ENCODE data around the gene SHISA9. TPM values are rescaled to one million over a fixed set of nuclear protein-coding genes. Genes with fewer than 3 reads are reported as not detected.

The SHISA9 gene
- polyA plus RNA-seq, 1 donor from 2014 or later = not detected

- Mint-ChIP-seq H3K9me3 (peaks cover 0 to 12% (median 2%) of the 10 kb centered on the region in 3 donors), H3K4me1 (no peaks in the 10 kb centered on the region), H3K27ac (no peak overlapping the region), H3K36me3 (no peaks in the 10 kb centered on the region), H3K27me3 (no peaks in the 10 kb centered on the region), H3K4me3 (no peak overlapping the region)
Measured at GRCh38 chr16:12958366-12958765, 57.0 kb downstream of the SHISA9 start.

- H3K27me3 Mint-ChIP-seq = no peaks in the 10 kb centered on the region
- no peaks in the 10 kb centered on the region for H3K4me1 Mint-ChIP-seq
- H3K9me3 Mint-ChIP-seq = peaks cover 0 to 12% (median 0%) of the 10 kb centered on the region in 3 donors
- no peak overlapping the region for H3K4me3 Mint-ChIP-seq
- no peak overlapping the region for H3K27ac Mint-ChIP-seq
- no peaks in the 10 kb centered on the region for H3K36me3 Mint-ChIP-seq
Measured at GRCh38 chr16:12959072-12959471, 57.7 kb downstream of the SHISA9 start.

DNA sequence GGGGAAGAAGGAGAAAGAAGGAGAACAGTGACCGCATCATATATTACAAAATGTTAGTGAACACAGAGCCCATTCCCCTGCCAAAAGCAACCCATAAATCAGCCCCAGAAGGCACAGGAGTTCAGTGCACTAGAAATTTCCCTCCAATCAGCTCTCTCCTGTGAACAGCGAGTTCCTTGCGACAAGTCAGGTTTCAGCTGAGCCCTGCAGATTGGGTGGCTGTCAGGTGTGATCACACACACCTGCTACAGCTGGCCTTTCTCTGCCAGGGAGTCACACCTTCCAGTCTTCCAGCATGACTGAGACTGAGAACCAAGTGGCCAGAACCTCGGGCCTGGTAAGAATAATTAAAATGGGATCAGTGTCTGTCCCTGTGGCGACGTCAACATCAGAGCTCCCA is 60.2 kb downstream of the SHISA9 start:
- Mint-ChIP-seq H3K27me3 (no peaks in the 10 kb centered on the region), H3K27ac (no peak overlapping the region), H3K4me1 (no peaks in the 10 kb centered on the region), H3K36me3 (peaks cover 1% of the 10 kb centered on the region), H3K9me3 (peaks cover 0 to 12% (median 3%) of the 10 kb centered on the region in 3 donors), H3K4me3 (no peak overlapping the region)

DNA sequence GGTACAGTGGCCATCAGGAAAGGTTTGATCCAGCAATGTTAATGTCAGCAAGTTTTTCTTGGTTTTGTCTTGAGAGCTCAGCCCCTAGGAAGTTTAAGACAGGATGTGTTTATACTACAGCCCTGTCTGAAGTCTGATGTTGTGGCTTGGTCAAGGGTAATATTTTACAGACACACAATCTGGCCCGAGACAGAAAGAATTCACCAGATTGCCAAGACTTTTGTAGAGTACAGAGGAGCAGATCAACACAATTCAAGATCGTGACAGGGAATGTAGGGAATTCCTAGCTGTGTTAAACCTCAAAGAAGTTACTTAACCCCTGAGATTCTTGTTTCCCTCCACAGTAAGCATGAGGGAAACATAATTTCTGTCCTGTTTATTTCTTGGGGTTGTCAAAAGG is 63.1 kb downstream of the SHISA9 start:
- peaks cover 0 to 8% (median 3%) of the 10 kb centered on the region in 3 donors for H3K9me3 Mint-ChIP-seq
- H3K27me3 Mint-ChIP-seq = no peaks in the 10 kb centered on the region
- peaks cover 1% of the 10 kb centered on the region for H3K36me3 Mint-ChIP-seq
- H3K4me3 Mint-ChIP-seq = no peak overlapping the region
- H3K4me1 Mint-ChIP-seq = no peaks in the 10 kb centered on the region
- no peak overlapping the region for H3K27ac Mint-ChIP-seq

GRCh38 chr16:12965274-12965804 is 63.9 kb downstream of the SHISA9 start:
- H3K36me3 Mint-ChIP-seq = peaks cover 1% of the 10 kb centered on the region
- no peaks in the 10 kb centered on the region for H3K27me3 Mint-ChIP-seq
- H3K9me3 Mint-ChIP-seq = peaks cover 0 to 8% (median 3%) of the 10 kb centered on the region in 3 donors
- no peak overlapping the region for H3K27ac Mint-ChIP-seq
- H3K4me1 Mint-ChIP-seq = no peaks in the 10 kb centered on the region
- H3K4me3 Mint-ChIP-seq = no peak overlapping the region

GRCh38 chr16:12971241-12971640 is 69.8 kb downstream of the SHISA9 start:
- no peaks in the 10 kb centered on the region for H3K36me3 Mint-ChIP-seq
- H3K9me3 Mint-ChIP-seq = peaks cover 0 to under 1% (median 0%) of the 10 kb centered on the region in 3 donors
- no peak overlapping the region for H3K4me3 Mint-ChIP-seq
- H3K4me1 Mint-ChIP-seq = no peaks in the 10 kb centered on the region
- H3K27ac Mint-ChIP-seq = no peak overlapping the region
- no peaks in the 10 kb centered on the region for H3K27me3 Mint-ChIP-seq

DNA sequence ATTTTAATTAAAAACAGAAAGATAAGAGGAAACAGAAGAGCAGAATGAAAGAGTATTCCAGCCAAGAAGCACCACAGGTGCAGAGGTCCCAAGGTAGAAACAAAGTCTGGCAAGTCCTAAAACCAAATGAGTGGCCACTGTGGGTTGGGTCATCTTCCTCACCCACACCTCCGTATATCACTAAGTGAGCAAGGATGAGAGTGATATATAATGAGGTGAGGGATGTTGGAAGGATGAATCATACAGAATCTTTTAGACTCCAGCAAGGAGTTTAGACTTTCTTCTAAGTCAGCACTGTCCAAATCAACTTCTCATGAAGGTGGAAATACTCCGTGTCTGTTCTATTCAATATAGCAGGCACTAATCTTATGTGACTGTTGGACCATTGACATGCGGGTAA is 70.8 kb downstream of the SHISA9 start:
- no peak overlapping the region for H3K4me3 Mint-ChIP-seq
- no peak overlapping the region for H3K27ac Mint-ChIP-seq
- no peaks in the 10 kb centered on the region for H3K27me3 Mint-ChIP-seq
- H3K36me3 Mint-ChIP-seq = no peaks in the 10 kb centered on the region
- no peaks in the 10 kb centered on the region for H3K4me1 Mint-ChIP-seq
- H3K9me3 Mint-ChIP-seq = peaks cover 0 to 2% (median 0%) of the 10 kb centered on the region in 3 donors

DNA sequence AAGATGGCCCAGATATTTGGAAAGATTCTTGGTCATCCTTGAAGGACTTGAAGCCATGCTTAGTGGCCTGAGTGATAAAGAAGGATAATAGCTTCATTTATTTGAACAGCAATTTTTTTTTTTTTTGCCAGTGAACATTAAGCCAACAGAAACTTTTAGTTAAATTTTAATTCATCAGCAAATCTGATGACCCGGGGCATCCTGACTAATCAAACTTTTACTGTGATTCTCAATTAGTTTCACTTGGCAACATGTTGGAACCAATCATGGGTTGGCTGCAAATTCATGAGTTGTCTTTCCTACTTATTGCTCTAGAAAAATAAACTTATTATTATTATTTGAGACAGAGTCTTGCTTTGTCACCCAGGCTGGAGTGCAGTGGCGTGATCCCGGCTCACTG is 74.4 kb downstream of the SHISA9 start:
- Mint-ChIP-seq H3K4me1 (no peaks in the 10 kb centered on the region), H3K27me3 (no peaks in the 10 kb centered on the region), H3K9me3 (peaks cover 0 to 2% (median 2%) of the 10 kb centered on the region in 3 donors), H3K36me3 (no peaks in the 10 kb centered on the region), H3K4me3 (no peak overlapping the region), H3K27ac (no peak overlapping the region)

GRCh38 chr16:12976496-12976895 is 75.1 kb downstream of the SHISA9 start:
- Mint-ChIP-seq H3K27ac (no peak overlapping the region), H3K36me3 (no peaks in the 10 kb centered on the region), H3K4me1 (no peaks in the 10 kb centered on the region), H3K4me3 (no peak overlapping the region), H3K27me3 (no peaks in the 10 kb centered on the region), H3K9me3 (peaks cover 0 to 4% (median 2%) of the 10 kb centered on the region in 3 donors)

GRCh38 chr16:12976936-12977335 is 75.5 kb downstream of the SHISA9 start:
- no peaks in the 10 kb centered on the region for H3K4me1 Mint-ChIP-seq
- H3K36me3 Mint-ChIP-seq = no peaks in the 10 kb centered on the region
- H3K9me3 Mint-ChIP-seq = peaks cover 0 to 4% (median 2%) of the 10 kb centered on the region in 3 donors
- H3K4me3 Mint-ChIP-seq = no peak overlapping the region
- H3K27ac Mint-ChIP-seq = no peak overlapping the region
- H3K27me3 Mint-ChIP-seq = peaks cover 2% of the 10 kb centered on the region

- Mint-ChIP-seq H3K27me3 (peaks cover 3% of the 10 kb centered on the region), H3K4me3 (no peak overlapping the region), H3K4me1 (no peaks in the 10 kb centered on the region), H3K36me3 (no peaks in the 10 kb centered on the region), H3K9me3 (peaks cover 0 to 6% (median 3%) of the 10 kb centered on the region in 3 donors), H3K27ac (no peak overlapping the region)
Measured at GRCh38 chr16:12985516-12985915, 84.1 kb downstream of the SHISA9 start.

- Mint-ChIP-seq H3K4me1 (no peaks in the 10 kb centered on the region), H3K4me3 (no peak overlapping the region), H3K9me3 (peaks cover 0 to 10% (median 1%) of the 10 kb centered on the region in 3 donors), H3K36me3 (no peaks in the 10 kb centered on the region), H3K27me3 (peaks cover 2% of the 10 kb centered on the region), H3K27ac (no peak overlapping the region)
Measured at GRCh38 chr16:12988071-12988470, 86.7 kb downstream of the SHISA9 start.

DNA sequence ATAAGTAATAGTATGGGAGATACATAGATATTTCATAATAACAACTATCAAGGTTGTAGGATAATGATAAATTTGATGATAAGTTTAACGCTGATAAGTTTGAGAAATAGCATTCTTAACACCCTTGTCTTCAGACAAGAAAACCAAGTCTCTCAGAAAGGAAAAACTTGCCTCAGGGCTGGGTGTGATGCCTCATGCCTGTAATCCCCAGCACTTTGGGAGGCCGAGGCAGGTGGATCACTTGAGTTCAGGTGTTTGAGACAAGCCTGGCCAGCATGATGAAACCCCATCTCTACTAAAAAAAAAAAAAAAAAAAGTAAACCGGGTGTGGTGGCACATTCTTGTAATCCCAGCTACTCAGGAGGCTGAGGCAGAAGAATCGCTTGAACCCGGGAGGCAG is 90.7 kb downstream of the SHISA9 start:
- Mint-ChIP-seq H3K4me3 (no peak overlapping the region), H3K9me3 (peaks cover 0 to 6% (median 1%) of the 10 kb centered on the region in 3 donors), H3K27ac (no peak overlapping the region), H3K4me1 (no peaks in the 10 kb centered on the region), H3K27me3 (no peaks in the 10 kb centered on the region), H3K36me3 (no peaks in the 10 kb centered on the region)

- Mint-ChIP-seq H3K27ac (no peak overlapping the region), H3K4me1 (no peaks in the 10 kb centered on the region)
Measured at GRCh38 chr16:12994402-12994801, 93.0 kb downstream of the SHISA9 start.

DNA sequence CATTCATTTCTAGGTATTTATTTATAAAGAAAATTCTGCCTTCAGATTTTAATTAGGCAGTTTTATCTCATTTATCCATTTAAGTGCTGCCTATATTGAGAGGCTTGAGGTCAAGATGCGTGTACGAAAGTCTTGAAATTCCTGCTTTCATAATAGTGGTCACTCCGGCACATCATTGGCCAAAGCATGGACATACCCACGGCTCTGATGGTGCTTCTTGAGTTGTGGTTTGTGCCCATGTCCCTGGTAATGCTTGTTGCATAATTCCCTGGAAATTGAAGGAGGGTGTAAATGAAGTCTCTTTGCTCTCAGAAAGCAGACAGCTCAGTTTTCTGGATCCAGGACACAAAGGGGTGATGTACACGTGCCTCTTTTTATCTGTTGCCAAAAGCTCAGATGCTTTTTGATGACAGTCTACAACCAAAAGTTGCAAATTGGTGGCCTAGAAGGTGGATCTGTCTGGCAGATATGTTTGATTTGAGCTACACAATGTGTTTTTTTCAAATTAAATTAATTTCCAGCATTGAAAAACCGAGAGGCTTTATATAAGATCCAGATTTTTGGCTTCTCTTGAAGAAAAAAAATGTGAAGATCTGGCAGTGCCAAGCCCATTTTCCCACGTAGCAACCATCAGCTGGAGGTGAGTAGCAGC is 94.4 kb downstream of the SHISA9 start:
- Mint-ChIP-seq H3K4me3 (no peak overlapping the region), H3K27ac (no peak overlapping the region), H3K4me1 (no peaks in the 10 kb centered on the region), H3K27me3 (no peaks in the 10 kb centered on the region), H3K9me3 (peaks cover 0 to 4% (median 0%) of the 10 kb centered on the region in 3 donors), H3K36me3 (no peaks in the 10 kb centered on the region)

More at GRCh38 chr16:12994402-12994801, 93.0 kb downstream of the SHISA9 start:
- Mint-ChIP-seq H3K4me3 (no peak overlapping the region), H3K36me3 (no peaks in the 10 kb centered on the region), H3K27me3 (no peaks in the 10 kb centered on the region), H3K9me3 (peaks cover 0 to 4% (median 1%) of the 10 kb centered on the region in 3 donors)

Measured in IgD-negative memory B cell (primary cell).